H1 (cell line): ENCODE data around the gene RTN4IP1.

Experiments
- EZH2 ChIP-seq: fragments of 200-600 bp; sonication (generic); IDR thresholded peaks from 2 replicates; pipeline ENCODE4 v1.7.1; 2012; ENCODE audit warnings: low read depth, mild to moderate bottlenecking, moderate library complexity, low read length, inconsistent platforms; ENCODE audit not compliant: severe bottlenecking
- GTF2F1 ChIP-seq: IDR thresholded peaks from 2 replicates; pipeline ENCODE4 v1.6.1; 2012; ENCODE audit warnings: low read depth, low read length, improper control_type of control experiment, borderline replicate concordance
- RAD21 ChIP-seq, 2 experiments: IDR thresholded peaks in 1 of 2; conservative IDR thresholded peaks in 1 of 2; 2 replicates each; pipeline ENCODE4 v1.6.1; 2011; ENCODE audit warnings: low read depth in 2 of 2, low read length in 2 of 2, improper control_type of control experiment in 1 of 2, inconsistent platforms in 1 of 2, mild to moderate bottlenecking in 1 of 2, moderate library complexity in 1 of 2

DNA sequence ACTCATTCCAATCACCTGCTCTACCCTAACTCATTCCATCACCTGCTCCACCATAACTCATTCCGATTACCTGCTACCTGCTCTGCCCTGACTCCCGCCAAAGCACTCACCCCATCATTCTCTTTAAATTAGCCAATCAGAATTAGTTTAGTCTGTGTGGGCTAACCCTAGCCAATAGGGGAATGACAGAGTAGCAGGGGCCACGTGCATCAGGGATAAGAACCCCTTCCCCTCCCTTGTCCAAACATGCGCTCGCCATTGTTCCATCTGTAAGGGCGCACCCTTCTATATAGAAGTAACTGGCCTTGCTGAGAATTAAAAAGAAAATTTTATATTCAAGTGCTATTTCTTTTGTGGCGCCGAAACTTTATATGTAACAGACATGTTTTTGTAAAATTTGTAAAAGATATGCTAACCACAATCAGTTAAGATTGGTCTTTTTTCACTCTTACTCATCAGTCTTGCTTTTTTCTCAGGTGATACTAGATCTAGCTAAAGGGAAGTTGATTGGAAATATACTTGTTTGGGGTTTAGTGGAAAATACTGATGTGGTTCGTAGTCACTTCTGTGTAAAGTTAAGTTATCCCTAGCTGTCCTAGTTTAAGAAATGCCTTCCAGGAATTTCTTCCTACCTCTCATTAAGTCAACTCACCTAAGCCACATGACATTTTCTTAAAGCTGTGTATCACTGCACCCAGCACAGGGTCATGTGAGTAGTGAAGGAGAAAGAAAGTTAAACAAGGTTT is 16.5 kb downstream of the RTN4IP1 start:
- TF ChIP-seq RAD21 (IDR thresholded peaks at IDR 0.05 in 1 of 2, conservative IDR thresholded peaks at IDR 0.05 in 1 of 2; ENCODE audit: low read depth in 2 of 2, low read length in 2 of 2) (no peak), GTF2F1 (no peak), EZH2 (no peak)
